ENCODE measurements around the gene TCTA. TPM values are rescaled to one million over a fixed set of nuclear protein-coding genes. Genes with fewer than 3 reads are reported as not detected.
A peak's percentile ranks its signal among the peaks of the same experiment; 100 is the strongest.

TCTA gene
- total RNA-seq, 1 donor from 2014 or later = 12.4 TPM

DNA sequence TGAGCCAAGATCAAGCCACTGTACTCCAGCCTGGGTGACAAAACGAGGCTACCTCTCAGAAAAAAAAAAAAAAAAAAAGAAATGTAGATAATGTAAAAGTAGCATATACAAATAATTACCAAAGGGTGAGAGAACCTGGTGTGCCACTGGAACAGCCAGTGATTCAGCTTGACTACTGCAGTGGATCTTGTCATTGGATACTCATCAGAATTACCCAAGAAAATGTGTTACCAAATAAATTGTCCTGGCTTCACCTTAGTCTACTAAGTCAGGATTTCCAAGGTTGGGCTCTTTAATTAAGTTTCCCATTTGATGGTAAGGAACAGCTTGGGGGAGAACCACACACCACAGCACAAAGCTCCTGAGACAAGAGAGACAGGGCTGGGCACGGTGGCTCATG is 15.4 kb downstream of the TCTA start:
- no peak for DNase-seq (ENCODE audit: low read depth, low spot score)
- Mint-ChIP-seq H3K4me3 (peak overlapping the region; percentile 99), H3K27ac (ENCODE audit: unreplicated experiment) (no peak overlapping the region), H3K4me1 (peaks cover 16% of the 10 kb centered on the region), H3K36me3 (ENCODE audit: low read depth) (peaks cover 3% of the 10 kb centered on the region), H3K27me3 (ENCODE audit: low read depth) (no peaks in the 10 kb centered on the region), H3K9me3 (no peaks in the 10 kb centered on the region)
- no peak for TF ChIP-seq CTCF (conservative IDR thresholded peaks at IDR 0.05)

GRCh38 chr3:49428752-49429080 is 16.5 kb downstream of the TCTA start:
- peak; percentile 17 for TF ChIP-seq CTCF (conservative IDR thresholded peaks at IDR 0.05)
- Mint-ChIP-seq H3K4me3 (peak overlapping the region; percentile 99), H3K9me3 (no peaks in the 10 kb centered on the region), H3K27me3 (ENCODE audit: low read depth) (no peaks in the 10 kb centered on the region), H3K27ac (ENCODE audit: unreplicated experiment) (no peak overlapping the region), H3K4me1 (peaks cover 10% of the 10 kb centered on the region), H3K36me3 (ENCODE audit: low read depth) (peaks cover 3% of the 10 kb centered on the region)
- DNase-seq (ENCODE audit: low read depth, low spot score) = no peak

- Mint-ChIP-seq H3K27ac (ENCODE audit: unreplicated experiment) (no peak overlapping the region), H3K9me3 (no peaks in the 10 kb centered on the region), H3K36me3 (ENCODE audit: low read depth) (no peaks in the 10 kb centered on the region), H3K4me3 (no peak overlapping the region), H3K27me3 (ENCODE audit: low read depth) (no peaks in the 10 kb centered on the region), H3K4me1 (peaks cover 2% of the 10 kb centered on the region)
- TF ChIP-seq CTCF (conservative IDR thresholded peaks at IDR 0.05) = no peak
- no peak for DNase-seq (ENCODE audit: low read depth, low spot score)
Measured at GRCh38 chr3:49434731-49435130, 22.5 kb downstream of the TCTA start.

DNA sequence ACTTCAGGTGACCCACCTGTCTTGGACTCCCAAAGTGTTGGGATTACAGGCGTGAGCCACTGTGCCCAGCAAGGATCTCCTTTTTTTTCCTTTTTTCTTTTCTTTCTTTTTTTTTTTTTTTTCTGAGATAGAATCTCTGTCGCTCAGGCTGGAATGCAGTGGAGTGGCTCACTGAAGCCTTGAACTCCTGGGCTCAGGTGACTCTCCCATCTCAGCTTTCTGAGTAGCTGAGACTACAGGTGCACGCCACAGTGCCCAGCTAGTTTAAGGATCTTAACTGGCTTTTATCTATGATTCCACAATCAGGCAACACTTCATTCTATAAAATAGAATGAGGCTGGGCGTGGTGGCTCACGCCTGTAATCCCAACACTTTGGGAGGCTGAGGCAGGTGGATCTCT is 33.2 kb downstream of the TCTA start:
- DNase-seq (ENCODE audit: low read depth, low spot score) = no peak
- H3K9me3 Mint-ChIP-seq = no peaks in the 10 kb centered on the region

DNA sequence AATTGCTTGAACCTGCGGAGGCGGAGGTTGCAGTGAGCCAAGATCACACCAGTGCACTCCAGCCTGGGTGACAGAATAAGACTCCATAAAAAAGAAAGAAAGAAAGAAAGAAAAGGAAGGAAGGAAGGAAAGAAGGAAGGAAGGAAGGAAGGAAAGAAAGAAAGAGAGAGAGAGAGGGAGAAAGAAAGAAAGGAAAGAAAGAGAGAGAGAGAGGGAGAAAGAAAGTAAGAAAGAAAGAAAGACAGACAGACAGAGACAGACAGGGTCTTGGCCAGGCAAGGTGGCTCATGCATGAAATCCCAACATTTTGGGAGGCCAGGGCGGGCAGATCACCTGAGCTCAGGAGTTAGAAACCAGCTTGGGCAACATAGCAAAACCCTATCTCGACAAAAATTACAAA is 41.4 kb downstream of the TCTA start:
- Mint-ChIP-seq H3K27ac (ENCODE audit: unreplicated experiment) (no peak overlapping the region), H3K4me3 (no peak overlapping the region), H3K4me1 (peaks cover 12% of the 10 kb centered on the region), H3K27me3 (ENCODE audit: low read depth) (no peaks in the 10 kb centered on the region), H3K9me3 (no peaks in the 10 kb centered on the region), H3K36me3 (ENCODE audit: low read depth) (no peaks in the 10 kb centered on the region)
- no peak for DNase-seq (ENCODE audit: low read depth, low spot score)
- no peak for TF ChIP-seq CTCF (conservative IDR thresholded peaks at IDR 0.05)

More for the DNA sequence above, 33.2 kb downstream of the TCTA start:
- H3K4me3 Mint-ChIP-seq = no peak overlapping the region
- H3K4me1 Mint-ChIP-seq = peaks cover 5% of the 10 kb centered on the region
- no peaks in the 10 kb centered on the region for H3K36me3 Mint-ChIP-seq (ENCODE audit: low read depth)
- H3K27me3 Mint-ChIP-seq (ENCODE audit: low read depth) = no peaks in the 10 kb centered on the region
- H3K27ac Mint-ChIP-seq (ENCODE audit: unreplicated experiment) = no peak overlapping the region
- TF ChIP-seq CTCF (conservative IDR thresholded peaks at IDR 0.05) = no peak

- peaks cover 14% of the 10 kb centered on the region for H3K4me1 Mint-ChIP-seq
- DNase-seq (ENCODE audit: low read depth, low spot score) = no peak
- no peak overlapping the region for H3K27ac Mint-ChIP-seq (ENCODE audit: unreplicated experiment)
- no peak overlapping the region for H3K4me3 Mint-ChIP-seq
- no peaks in the 10 kb centered on the region for H3K36me3 Mint-ChIP-seq (ENCODE audit: low read depth)
- H3K27me3 Mint-ChIP-seq (ENCODE audit: low read depth) = no peaks in the 10 kb centered on the region
- no peaks in the 10 kb centered on the region for H3K9me3 Mint-ChIP-seq
- peak; percentile 37 for TF ChIP-seq CTCF (conservative IDR thresholded peaks at IDR 0.05)
Measured at GRCh38 chr3:49454458-49454857, 42.2 kb downstream of the TCTA start.

All from neural crest cell (in vitro differentiated cells).